Measurements from ENCODE around the gene SART3. TPM values are rescaled to one million over a fixed set of nuclear protein-coding genes. Genes with fewer than 3 reads are reported as not detected.

SART3 gene
- total RNA-seq, 1 donor from 2014 or later, result 24.9 TPM

- intact Hi-C loops (cut with micrococcal nuclease), result loop anchor here (5.0 kb wide), 1 partner anchor 51 kb away; no protein-coding TSS in a partner anchor
- Histone ChIP-seq H3K27ac (replicated peaks) (peak overlapping the region; percentile 66), H3K27me3 (ENCODE audit: low read depth) (no peaks in the 10 kb centered on the region), H3K36me3 (peaks cover 62% of the 10 kb centered on the region), H3K9me3 (replicated peaks) (no peaks in the 10 kb centered on the region), H3K4me3 (no peak overlapping the region), H3K4me1 (peaks cover 73% of the 10 kb centered on the region)
- DNase-seq, result peak; percentile 81
- TF ChIP-seq, protein P1, sequence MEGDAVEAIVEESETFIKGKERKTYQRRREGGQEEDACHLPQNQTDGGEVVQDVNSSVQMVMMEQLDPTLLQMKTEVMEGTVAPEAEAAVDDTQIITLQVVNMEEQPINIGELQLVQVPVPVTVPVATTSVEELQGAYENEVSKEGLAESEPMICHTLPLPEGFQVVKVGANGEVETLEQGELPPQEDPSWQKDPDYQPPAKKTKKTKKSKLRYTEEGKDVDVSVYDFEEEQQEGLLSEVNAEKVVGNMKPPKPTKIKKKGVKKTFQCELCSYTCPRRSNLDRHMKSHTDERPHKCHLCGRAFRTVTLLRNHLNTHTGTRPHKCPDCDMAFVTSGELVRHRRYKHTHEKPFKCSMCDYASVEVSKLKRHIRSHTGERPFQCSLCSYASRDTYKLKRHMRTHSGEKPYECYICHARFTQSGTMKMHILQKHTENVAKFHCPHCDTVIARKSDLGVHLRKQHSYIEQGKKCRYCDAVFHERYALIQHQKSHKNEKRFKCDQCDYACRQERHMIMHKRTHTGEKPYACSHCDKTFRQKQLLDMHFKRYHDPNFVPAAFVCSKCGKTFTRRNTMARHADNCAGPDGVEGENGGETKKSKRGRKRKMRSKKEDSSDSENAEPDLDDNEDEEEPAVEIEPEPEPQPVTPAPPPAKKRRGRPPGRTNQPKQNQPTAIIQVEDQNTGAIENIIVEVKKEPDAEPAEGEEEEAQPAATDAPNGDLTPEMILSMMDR (IDR thresholded peaks at IDR 0.05; ENCODE audit: borderline replicate concordance), result no peak
These were observed 5.0 kb upstream of the SART3 start for GRCh38 chr12:108565976-108566375.

GRCh38 chr12:108565146-108565545 lies 4.2 kb upstream of the SART3 start:
- no peak for DNase-seq
- TF ChIP-seq, protein P1 (IDR thresholded peaks at IDR 0.05; ENCODE audit: borderline replicate concordance), result no peak
- Histone ChIP-seq H3K27me3 (ENCODE audit: low read depth) (no peaks in the 10 kb centered on the region), H3K4me1 (peaks cover 80% of the 10 kb centered on the region), H3K9me3 (replicated peaks) (no peaks in the 10 kb centered on the region), H3K36me3 (peaks cover 62% of the 10 kb centered on the region), H3K27ac (replicated peaks) (peak overlapping the region; percentile 66), H3K4me3 (no peak overlapping the region)
- intact Hi-C loops (cut with micrococcal nuclease), result loop anchor here (5.0 kb wide), 1 partner anchor 52 kb away; no protein-coding TSS in a partner anchor

DNA sequence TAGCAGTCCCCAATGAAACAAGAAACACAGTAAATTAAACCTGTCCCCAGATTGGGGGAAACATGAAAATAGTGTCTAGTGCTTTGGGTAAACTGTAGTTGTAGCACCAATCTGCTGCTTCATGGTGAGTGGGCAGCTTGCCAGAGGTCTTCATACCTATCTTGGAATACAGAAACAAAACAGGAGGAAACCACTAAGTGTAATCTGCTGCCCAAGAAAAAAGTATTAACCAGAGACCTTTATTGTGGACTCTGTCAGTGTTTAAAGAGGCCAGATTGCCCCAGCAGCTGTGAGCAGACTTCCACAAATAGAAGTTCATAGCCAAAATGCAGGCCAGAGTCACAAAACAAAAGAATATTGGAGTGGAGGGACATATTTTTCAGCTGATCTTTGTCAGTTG lies 3.8 kb upstream of the SART3 start:
- H3K36me3 ChIP-seq, result peaks cover 58% of the 10 kb centered on the region
- peak overlapping the region; percentile 66 for H3K27ac ChIP-seq (replicated peaks)
- H3K9me3 ChIP-seq (replicated peaks), result no peaks in the 10 kb centered on the region
- no peaks in the 10 kb centered on the region for H3K27me3 ChIP-seq (ENCODE audit: low read depth)
- no peak for DNase-seq
- H3K4me1 ChIP-seq, result peaks cover 84% of the 10 kb centered on the region
- intact Hi-C loops (cut with micrococcal nuclease), result loop anchor here (5.0 kb wide), 1 partner anchor 53 kb away; no protein-coding TSS in a partner anchor
- TF ChIP-seq, protein P1 (IDR thresholded peaks at IDR 0.05; ENCODE audit: borderline replicate concordance), result no peak
- H3K4me3 ChIP-seq, result no peak overlapping the region

- no peaks in the 10 kb centered on the region for H3K27me3 ChIP-seq (ENCODE audit: low read depth)
- H3K4me1 ChIP-seq, result peaks cover 93% of the 10 kb centered on the region
- TF ChIP-seq, protein P1 (IDR thresholded peaks at IDR 0.05; ENCODE audit: borderline replicate concordance), result no peak
- peak overlapping the region; percentile 90 for H3K27ac ChIP-seq (replicated peaks)
- H3K4me3 ChIP-seq, result peak overlapping the region; percentile 89
- H3K36me3 ChIP-seq, result peaks cover 49% of the 10 kb centered on the region
- intact Hi-C loops (cut with micrococcal nuclease), result no loop called here
- DNase-seq, result no peak
- no peaks in the 10 kb centered on the region for H3K9me3 ChIP-seq (replicated peaks)
These were observed 2.8 kb upstream of the SART3 start for GRCh38 chr12:108563804-108564151.

GRCh38 chr12:108563136-108563803 lies 2.3 kb upstream of the SART3 start:
- peak overlapping the region; percentile 90 for H3K27ac ChIP-seq (replicated peaks)
- H3K36me3 ChIP-seq, result peaks cover 44% of the 10 kb centered on the region
- H3K27me3 ChIP-seq (ENCODE audit: low read depth), result no peaks in the 10 kb centered on the region
- H3K4me1 ChIP-seq, result peaks cover 93% of the 10 kb centered on the region
- peak; percentile 82 for DNase-seq
- intact Hi-C loops (cut with micrococcal nuclease), result no loop called here
- TF ChIP-seq, protein P1 (IDR thresholded peaks at IDR 0.05; ENCODE audit: borderline replicate concordance), result peak; percentile 90
- no peaks in the 10 kb centered on the region for H3K9me3 ChIP-seq (replicated peaks)
- peak overlapping the region; percentile 89 for H3K4me3 ChIP-seq
